OCI-LY3 (cell line): ENCODE data around the gene FRMD4A.

Experiments used
- H2AFZ ChIP-seq: fragments of 200-600, 300-600 bp; shearing (Covaris generic); 2 replicates; pipeline ENCODE4 v1.6.0; 2014; ENCODE audit warnings: antibody characterized with exemption, low read depth, low read length
- H3K27ac ChIP-seq: fragments of 200-600, 300-600 bp; sonication (generic); 2 replicates; pipeline ENCODE4 v1.5.1; 2014; ENCODE audit warnings: mild to moderate bottlenecking, low read length, moderate library complexity, mixed read lengths
- H3K27me3 ChIP-seq: fragments of 200-600, 300-600 bp; sonication (generic); 2 replicates; pipeline ENCODE4 v1.6.1; 2014; ENCODE audit warnings: low read depth, low read length, mixed read lengths
- H3K36me3 ChIP-seq: fragments of 200-600, 300-600 bp; sonication (generic); replicated peaks from 2 replicates; pipeline ENCODE3; 2014; ENCODE audit warnings: low read depth, low read length, mixed read lengths
- H3K4me1 ChIP-seq: fragments of 300-600, 200-600 bp; sonication (generic); 2 replicates; pipeline ENCODE4 v1.6.1; 2014; ENCODE audit warnings: low read length, mixed read lengths
- H3K4me2 ChIP-seq: fragments of 200-600, 300-600 bp; sonication (generic); 2 replicates; pipeline ENCODE4 v1.6.1; 2014; ENCODE audit warnings: low read length, mixed read lengths
- H3K4me3 ChIP-seq: fragments of 300-600, 200-600 bp; sonication (generic); 2 replicates; pipeline ENCODE4 v1.5.1; 2014; ENCODE audit warnings: antibody characterized with exemption, mild to moderate bottlenecking, low read length, moderate library complexity
- H3K79me2 ChIP-seq: fragments of 300-600, 200-600 bp; shearing (Covaris generic); 2 replicates; pipeline ENCODE4 v1.6.1; 2014; ENCODE audit warnings: mild to moderate bottlenecking, low read length, mixed read lengths
- H3K9ac ChIP-seq: fragments of 300-600, 200-600 bp; shearing (Covaris generic); 2 replicates; pipeline ENCODE4 v1.6.0; 2014; ENCODE audit warnings: mild to moderate bottlenecking, low read length, moderate library complexity
- H3K9me3 ChIP-seq: fragments of 200-600, 300-600 bp; shearing (Covaris generic); 2 replicates; pipeline ENCODE4 v1.6.1; 2014; ENCODE audit warnings: low read length, mixed read lengths; ENCODE audit not compliant: insufficient read depth
- H4K20me1 ChIP-seq: fragments of 200-600, 300-600 bp; sonication (generic); 2 replicates; pipeline ENCODE4 v1.6.1; 2016; ENCODE audit warnings: low read length, mixed read lengths; ENCODE audit not compliant: insufficient read depth
- CTCF ChIP-seq: fragments of 200-600, 300-600 bp; sonication (generic); IDR thresholded peaks from 2 replicates; pipeline ENCODE4 v1.5.1; 2014; ENCODE audit warnings: antibody characterized with exemption, low read length, low read depth
- EZH2phosphoT487 ChIP-seq: fragments of 200-600 bp; shearing (Covaris generic); IDR thresholded peaks from 2 replicates; pipeline ENCODE4 v1.6.1; 2018; ENCODE audit warnings: antibody characterized with exemption, mixed run types, low read depth

FRMD4A gene

GRCh38 chr10:14191871-14192270 lies 138.9 kb downstream of the FRMD4A start:
- peaks cover 22% of the 10 kb centered on the region for H3K27me3 ChIP-seq

GRCh38 chr10:14191407-14191806 lies 139.3 kb downstream of the FRMD4A start:
- Histone ChIP-seq H3K9ac (no peak overlapping the region), H3K36me3 (no peaks in the 10 kb centered on the region), H3K9me3 (no peaks in the 10 kb centered on the region), H3K4me2 (no peak overlapping the region), H4K20me1 (no peaks in the 10 kb centered on the region), H3K4me1 (no peaks in the 10 kb centered on the region), H2AFZ (no peak overlapping the region), H3K79me2 (no peaks in the 10 kb centered on the region), H3K4me3 (no peak overlapping the region), H3K27ac (no peak overlapping the region), H3K27me3 (peaks cover 22% of the 10 kb centered on the region)
- TF ChIP-seq CTCF, result no peak

More at GRCh38 chr10:14191871-14192270, 138.9 kb downstream of the FRMD4A start:
- Histone ChIP-seq H3K36me3 (no peaks in the 10 kb centered on the region), H3K9ac (no peak overlapping the region), H3K4me2 (no peak overlapping the region), H3K79me2 (no peaks in the 10 kb centered on the region), H3K27ac (no peak overlapping the region), H3K4me1 (no peaks in the 10 kb centered on the region), H4K20me1 (no peaks in the 10 kb centered on the region), H2AFZ (no peak overlapping the region), H3K4me3 (no peak overlapping the region), H3K9me3 (no peaks in the 10 kb centered on the region)
- TF ChIP-seq CTCF, result no peak
- TF ChIP-seq EZH2phosphoT487, result no peak

- Histone ChIP-seq H4K20me1 (no peaks in the 10 kb centered on the region), H3K27me3 (peaks cover 22% of the 10 kb centered on the region), H3K4me2 (no peak overlapping the region), H3K4me3 (no peak overlapping the region), H3K79me2 (no peaks in the 10 kb centered on the region), H2AFZ (no peak overlapping the region), H3K9me3 (no peaks in the 10 kb centered on the region), H3K36me3 (no peaks in the 10 kb centered on the region), H3K27ac (no peak overlapping the region), H3K4me1 (no peaks in the 10 kb centered on the region), H3K9ac (no peak overlapping the region)
- TF ChIP-seq EZH2phosphoT487, result no peak
- TF ChIP-seq CTCF, result no peak
Observed at GRCh38 chr10:14190702-14191101, 140.0 kb downstream of the FRMD4A start.

- Histone ChIP-seq H3K36me3 (no peaks in the 10 kb centered on the region), H3K4me2 (no peak overlapping the region), H2AFZ (no peak overlapping the region)
Observed at GRCh38 chr10:14186245-14186644, 144.5 kb downstream of the FRMD4A start.

More at GRCh38 chr10:14186245-14186644, 144.5 kb downstream of the FRMD4A start:
- no peak overlapping the region for H3K9ac ChIP-seq
- TF ChIP-seq CTCF (peak; percentile 33; the same call in 1 of the 2 replicates), EZH2phosphoT487 (no peak)
- peaks cover 8% of the 10 kb centered on the region; the same call in 1 of the 2 replicates for H3K27me3 ChIP-seq
- H3K79me2 ChIP-seq, result no peaks in the 10 kb centered on the region
- H3K27ac ChIP-seq, result no peak overlapping the region
- H3K9me3 ChIP-seq, result no peaks in the 10 kb centered on the region
- no peak overlapping the region for H3K4me3 ChIP-seq
- H4K20me1 ChIP-seq, result no peaks in the 10 kb centered on the region
- H3K4me1 ChIP-seq, result peaks cover 6% of the 10 kb centered on the region
